ENCODE measurements around the gene ASIC4. TPM values are rescaled to one million over a fixed set of nuclear protein-coding genes. Genes with fewer than 3 reads are reported as not detected.

The ASIC4 gene
- polyA plus RNA-seq, 2 of the 4 experiments (the other 2 are of a cell fraction) = 0.04 TPM; not detected in 1

- TF ChIP-seq ZSCAN20 (CRISPR knock-in tag; IDR thresholded peaks at IDR 0.05) (no peak), EHMT2 (IDR thresholded peaks at IDR 0.05; ENCODE audit: low read depth) (no peak), HOXA7 (CRISPR knock-in tag; IDR thresholded peaks at IDR 0.05) (no peak), TFCP2L1 (CRISPR knock-in tag; IDR thresholded peaks at IDR 0.05) (no peak), RARB (CRISPR knock-in tag; IDR thresholded peaks at IDR 0.05) (no peak), MAZ (IDR thresholded peaks at IDR 0.05; ENCODE audit: borderline replicate concordance, low read depth, low read length) (no peak), RAD21 (conservative IDR thresholded peaks at IDR 0.05 in 1 of 2, IDR thresholded peaks at IDR 0.05 in 1 of 2) (no peak), FOSL2 (IDR thresholded peaks at IDR 0.05) (no peak), FOSL2 (CRISPR knock-in tag; IDR thresholded peaks at IDR 0.05) (no peak), HMGXB4 (CRISPR knock-in tag; IDR thresholded peaks at IDR 0.05; ENCODE audit: borderline replicate concordance) (no peak), MAX (IDR thresholded peaks at IDR 0.05) (no peak)
- no peak overlapping the region; the same call in 2 of the 3 replicates for H3K4me3 ChIP-seq
- peak; percentile 42 to 66 for ATAC-seq
- DNase-seq (ENCODE audit: low read depth in 1 of 2, low spot score in 1 of 2) = no peak
- ChIA-PET POLR2A (interaction anchor here (0.5 to 2.5 kb wide), 3 partner anchors 11 to 89 kb away, joined by 3 to 24 read pairs (median 3); partner anchors contain the start of gene GMPPA), CTCF (interaction anchor here (0.7 to 89.4 kb wide), 12 partner anchors 3 to 180 kb away, joined by 3 to 3291 read pairs (median 6); partner anchors contain the start of genes ASIC4, CHPF, DNPEP and GMPPA)
- WGBS (ENCODE audit: missing lambda C conversion rate) = 36% methylated on average over 8 of the region's 14 CpGs
- H3K9me3 ChIP-seq = no peaks in the 10 kb centered on the region
- peak overlapping the region in 1 of 2 experiments; percentile 80; a peak in 2 of 6 replicates for H3K27ac ChIP-seq
- FAIRE-seq = no peak
- peaks cover 12% of the 10 kb centered on the region for H3K4me1 ChIP-seq
- H3K4me2 ChIP-seq = peak overlapping the region; percentile 82
Measured at GRCh38 chr2:219508971-219509779, 5.1 kb upstream of the ASIC4 start.

GRCh38 chr2:219509780-219510511, 4.3 kb upstream of the ASIC4 start:
- H3K9me3 ChIP-seq = no peaks in the 10 kb centered on the region
- TF ChIP-seq MAX (IDR thresholded peaks at IDR 0.05) = 0 out of 2 replicates have a peak, but pooled peaks have one; percentile 17
- TF ChIP-seq REST (IDR thresholded peaks at IDR 0.05) = no peak
- peak; percentile 33 to 42; a peak in 4 of 5 replicates for TF ChIP-seq RAD21 (conservative IDR thresholded peaks at IDR 0.05 in 1 of 2, IDR thresholded peaks at IDR 0.05 in 1 of 2)
- peak; percentile 65 for TF ChIP-seq CTCF (IDR thresholded peaks at IDR 0.05)
- TF ChIP-seq ZC3H11A (IDR thresholded peaks at IDR 0.05) = no peak
- ChIA-PET CTCF (interaction anchor here (0.6 to 89.4 kb wide), 19 partner anchors 4 to 698 kb away, joined by 3 to 3291 read pairs (median 4); partner anchors contain the start of genes ASIC4, CHPF, DNPEP and GMPPA), POLR2A (interaction anchor here (0.5 to 2.5 kb wide), 7 partner anchors 10 to 122 kb away, joined by 3 to 24 read pairs (median 3); partner anchors contain the start of genes DNPEP and GMPPA)
- WGBS (ENCODE audit: missing lambda C conversion rate) = 7% methylated on average over 21 of the region's 26 CpGs
- peak overlapping the region; percentile 38 for H3K4me3 ChIP-seq
- peak in 1 of 2 experiments; percentile 63 for DNase-seq (ENCODE audit: low read depth in 1 of 2, low spot score in 1 of 2)
- peak overlapping the region in 1 of 2 experiments; percentile 80; a peak in 3 of 6 replicates for H3K27ac ChIP-seq
- H3K4me1 ChIP-seq = peaks cover 12% of the 10 kb centered on the region
- H3K4me2 ChIP-seq = peak overlapping the region; percentile 82
- FAIRE-seq = no peak
- peak; percentile 83 to 93 for ATAC-seq
